RWPE1 (cell line): Measurements from ENCODE around the gene SEC16A.
"Not testable (repeated sequence)": the region's sequence is repeated elsewhere in the genome, so short reads cannot be mapped to it uniquely, and the experiment has no call there.

Experiments used
- CTCF ChIA-PET: fragments of 350-600 bp; sonication (Branson Sonifier 250); formaldehyde crosslinking; extraction: SDS; loops from one replicate; lab custom pipeline; 2021; lab: Yijun Ruan, JAX
- POLR2A ChIA-PET: fragments of 400-600 bp; formaldehyde crosslinking; extraction: SDS; loops from one replicate; lab custom pipeline; 2020; ENCODE audit warnings: antibody characterized with exemption; ENCODE audit not compliant: low non-redundant PET; lab: Yijun Ruan, JAX
- DNase-seq: peaks from one replicate; pipeline ENCODE4 v3.0.0; 2012; ENCODE audit warnings: low spot score
- H3K27ac ChIP-seq: fragments of 450-650 bp; 2 replicates; pipeline ENCODE4 v1.5.1; 2017
- CTCF ChIP-seq: fragments of 450-650 bp; conservative IDR thresholded peaks from 2 replicates; pipeline ENCODE4 v1.5.1; 2017; ENCODE audit warnings: low read depth, mild to moderate bottlenecking

The SEC16A gene

GRCh38 chr9:136412962-136413361, 69.9 kb downstream of the SEC16A start:
- no peak for TF ChIP-seq CTCF
- POLR2A ChIA-PET: interaction anchor here (0.5 to 1.0 kb wide), 2 partner anchors 54 to 68 kb away, joined by 3 to 4 read pairs; no protein-coding TSS in a partner anchor
- no peak for DNase-seq
- 0 out of 2 replicates have a peak overlapping the region, but pooled peaks have one; percentile 8 for H3K27ac ChIP-seq
- CTCF ChIA-PET: interaction anchor here (0.5 to 0.7 kb wide), 2 partner anchors 72 to 116 kb away, joined by 3 read pairs; no protein-coding TSS in a partner anchor

- no peak for TF ChIP-seq CTCF
- peak; percentile 38 for DNase-seq
- peak overlapping the region; percentile 78 for H3K27ac ChIP-seq
- CTCF ChIA-PET: interaction anchor here (1.0 kb wide), 1 partner anchor 72 kb away, joined by 3 read pairs; no protein-coding TSS in a partner anchor
- POLR2A ChIA-PET: interaction anchor here (0.6 kb wide), 1 partner anchor 280 kb away, joined by 3 read pairs; no protein-coding TSS in a partner anchor
Observed at GRCh38 chr9:136411378-136411777, 71.5 kb downstream of the SEC16A start.

GRCh38 chr9:136410500-136411287, 72.1 kb downstream of the SEC16A start, which contains the start of the genes ENTR1 and PMPCA:
Gene ENTR1 (minus strand): TSS chr9:136410614. CDS start chr9:136410397, 217 bp downstream.
Gene PMPCA (plus strand): TSS chr9:136410658. CDS start chr9:136410669, 11 bp downstream.
- peak within 1 kb of the TSS; percentile 78 for H3K27ac ChIP-seq
- TF ChIP-seq CTCF: no peak
- CTCF ChIA-PET: interaction anchor here (1.0 to 2.2 kb wide), 3 partner anchors 11 to 71 kb away, joined by 3 to 18 read pairs (median 3); partner anchors contain the start of gene SNAPC4
- peak; percentile 99 for DNase-seq
- POLR2A ChIA-PET: interaction anchor here (1.3 kb wide), 1 partner anchor 9 kb away, joined by 4 read pairs; no protein-coding TSS in a partner anchor

GRCh38 chr9:136409557-136410455, 73.0 kb downstream of the SEC16A start:
- no peak for TF ChIP-seq CTCF
- peak; percentile 72 for DNase-seq
- CTCF ChIA-PET: interaction anchor here (0.7 to 2.2 kb wide), 8 partner anchors 10 to 619 kb away, joined by 3 to 18 read pairs (median 3); partner anchors contain the start of gene SNAPC4
- POLR2A ChIA-PET: interaction anchor here (0.8 to 1.3 kb wide), 2 partner anchors 9 to 17 kb away, joined by 3 to 4 read pairs; no protein-coding TSS in a partner anchor
- H3K27ac ChIP-seq: peak overlapping the region; percentile 78

- peak overlapping the region; percentile 78 for H3K27ac ChIP-seq
- TF ChIP-seq CTCF: no peak
- ChIA-PET POLR2A (no interaction called here), CTCF (no interaction called here)
- no peak for DNase-seq
Observed at GRCh38 chr9:136407911-136408310, 74.9 kb downstream of the SEC16A start.

- CTCF ChIA-PET, POLR2A ChIA-PET, DNase-seq: not testable (repeated sequence)
- H3K27ac ChIP-seq: peak overlapping the region; percentile 78
Observed at GRCh38 chr9:136407061-136407460, 75.8 kb downstream of the SEC16A start.

- CTCF ChIA-PET, DNase-seq, POLR2A ChIA-PET: not testable (repeated sequence)
- peak overlapping the region; percentile 78 for H3K27ac ChIP-seq
Observed at GRCh38 chr9:136405904-136406303, 76.9 kb downstream of the SEC16A start.
